Measurements from ENCODE around the gene GPC1.
"Not testable (repeated sequence)": the region's sequence is repeated elsewhere in the genome, so short reads cannot be mapped to it uniquely, and the experiment has no call there.

The GPC1 gene, protein sequence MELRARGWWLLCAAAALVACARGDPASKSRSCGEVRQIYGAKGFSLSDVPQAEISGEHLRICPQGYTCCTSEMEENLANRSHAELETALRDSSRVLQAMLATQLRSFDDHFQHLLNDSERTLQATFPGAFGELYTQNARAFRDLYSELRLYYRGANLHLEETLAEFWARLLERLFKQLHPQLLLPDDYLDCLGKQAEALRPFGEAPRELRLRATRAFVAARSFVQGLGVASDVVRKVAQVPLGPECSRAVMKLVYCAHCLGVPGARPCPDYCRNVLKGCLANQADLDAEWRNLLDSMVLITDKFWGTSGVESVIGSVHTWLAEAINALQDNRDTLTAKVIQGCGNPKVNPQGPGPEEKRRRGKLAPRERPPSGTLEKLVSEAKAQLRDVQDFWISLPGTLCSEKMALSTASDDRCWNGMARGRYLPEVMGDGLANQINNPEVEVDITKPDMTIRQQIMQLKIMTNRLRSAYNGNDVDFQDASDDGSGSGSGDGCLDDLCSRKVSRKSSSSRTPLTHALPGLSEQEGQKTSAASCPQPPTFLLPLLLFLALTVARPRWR

DNA sequence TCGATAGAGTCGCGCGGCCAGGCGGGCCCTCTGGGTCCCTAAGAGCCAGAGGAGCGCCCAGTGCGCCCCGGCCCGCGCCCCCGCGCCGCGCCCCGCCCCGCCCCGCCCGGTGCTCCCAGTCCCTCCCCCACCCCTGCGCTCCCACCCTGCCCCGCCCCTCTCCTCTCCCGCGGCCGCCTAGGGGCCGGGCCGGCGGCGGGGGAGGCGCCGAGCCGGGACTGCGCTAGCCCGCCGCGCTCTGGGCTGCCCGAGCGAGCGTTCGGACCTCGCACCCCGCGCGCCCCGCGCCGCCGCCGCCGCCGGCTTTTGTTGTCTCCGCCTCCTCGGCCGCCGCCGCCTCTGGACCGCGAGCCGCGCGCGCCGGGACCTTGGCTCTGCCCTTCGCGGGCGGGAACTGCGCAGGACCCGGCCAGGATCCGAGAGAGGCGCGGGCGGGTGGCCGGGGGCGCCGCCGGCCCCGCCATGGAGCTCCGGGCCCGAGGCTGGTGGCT is at the start of gene GPC1:
Gene GPC1 (plus strand): TSS at position 207 of the 491 bp plus-strand sequence. CDS start 256 bp downstream, at position 463.
- DNase-seq = peak; percentile 53 to 87
- Histone ChIP-seq H3K27me3 (no peaks in the 10 kb centered on the region), H3K4me1 (peaks cover 10 to 49% (median 42%) of the 10 kb centered on the region in 4 donors), H3K4me3 (peak within 1 kb of the TSS; percentile 64 to 69), H3K27ac (peak within 1 kb of the TSS; percentile 81 to 94), H3K9me3 (no peaks in the 10 kb centered on the region), H3K36me3 (no peaks in the 10 kb centered on the region)
- peak in 1 of 2 experiments; percentile 23 for TF ChIP-seq CTCF (IDR thresholded peaks at IDR 0.05)
- intact Hi-C loops (cut with DNase I; ENCODE audit: low total_unique reads) = loop anchor here (10.0 kb wide), 1 partner anchor 129 kb away; the partner anchor contains the start of genes DUSP28 and RNPEPL1

- DNase-seq = peak in 1 of 2 donors; percentile 56
- TF ChIP-seq CTCF (IDR thresholded peaks at IDR 0.05) = no peak
- H3K4me1 ChIP-seq = peaks cover 0 to 15% (median 10%) of the 10 kb centered on the region in 4 donors
- H3K9me3 ChIP-seq = no peaks in the 10 kb centered on the region
- H3K27me3 ChIP-seq = no peaks in the 10 kb centered on the region
- intact Hi-C loops (cut with DNase I; ENCODE audit: low total_unique reads) = loop anchor here (5.0 kb wide), 1 partner anchor 46 kb away; no protein-coding TSS in a partner anchor
- no peak overlapping the region for H3K4me3 ChIP-seq
- H3K36me3 ChIP-seq = no peaks in the 10 kb centered on the region
- H3K27ac ChIP-seq = no peak overlapping the region
Measured at GRCh38 chr2:240386326-240386725, 49.1 kb upstream of the GPC1 start.

DNA sequence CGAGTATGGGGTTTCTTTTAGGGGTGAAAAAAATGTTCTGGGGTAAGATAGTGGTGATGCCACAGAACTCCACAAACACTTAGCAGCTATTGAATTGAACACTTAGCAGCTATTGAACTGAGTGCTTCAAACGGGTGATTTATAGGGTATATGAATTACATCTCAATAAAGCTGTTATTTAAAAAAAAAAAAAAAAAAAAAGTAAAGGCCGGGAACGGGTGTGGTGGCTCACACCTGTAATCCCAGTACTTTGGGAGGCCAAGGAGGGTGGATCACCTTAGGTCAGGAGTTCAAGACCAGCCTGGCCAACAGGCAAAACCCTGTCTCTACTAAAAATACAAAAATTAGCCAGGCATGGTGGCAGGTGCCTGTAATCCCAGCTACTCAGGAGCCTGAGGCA is 48.7 kb upstream of the GPC1 start:
- H3K9me3 ChIP-seq, H3K4me3 ChIP-seq, H3K27me3 ChIP-seq, DNase-seq, H3K36me3 ChIP-seq, H3K27ac ChIP-seq: not testable (repeated sequence)
- peaks cover 0 to 15% (median 10%) of the 10 kb centered on the region in 4 donors for H3K4me1 ChIP-seq
- intact Hi-C loops (cut with DNase I; ENCODE audit: low total_unique reads) = loop anchor here (5.0 kb wide), 1 partner anchor 46 kb away; no protein-coding TSS in a partner anchor

DNA sequence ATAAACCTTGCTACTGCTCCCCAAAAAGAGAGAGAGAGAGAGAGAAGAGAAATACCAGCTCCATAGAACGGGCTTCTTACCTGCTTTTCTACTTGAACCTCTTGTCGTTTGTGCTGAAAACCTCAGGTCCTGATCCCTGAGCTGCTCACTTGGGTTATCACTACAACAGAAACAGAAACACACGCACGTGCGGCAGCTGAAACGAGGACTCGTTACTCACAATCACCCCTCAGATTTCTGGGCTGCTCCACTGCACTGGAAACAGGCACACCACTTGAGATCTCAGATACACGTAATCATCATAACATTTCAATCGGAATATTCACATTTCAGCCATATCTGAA is 48.2 kb upstream of the GPC1 start:
- DNase-seq = no peak
- peaks cover 0 to 15% (median 10%) of the 10 kb centered on the region in 4 donors for H3K4me1 ChIP-seq
- no peaks in the 10 kb centered on the region for H3K9me3 ChIP-seq
- H3K27ac ChIP-seq = peak overlapping the region in 1 of 2 donors; percentile 15
- intact Hi-C loops (cut with DNase I; ENCODE audit: low total_unique reads) = loop anchor here (5.0 kb wide), 1 partner anchor 45 kb away; no protein-coding TSS in a partner anchor
- no peak for TF ChIP-seq CTCF (IDR thresholded peaks at IDR 0.05)
- H3K27me3 ChIP-seq = no peaks in the 10 kb centered on the region
- no peak overlapping the region for H3K4me3 ChIP-seq
- H3K36me3 ChIP-seq = no peaks in the 10 kb centered on the region

DNA sequence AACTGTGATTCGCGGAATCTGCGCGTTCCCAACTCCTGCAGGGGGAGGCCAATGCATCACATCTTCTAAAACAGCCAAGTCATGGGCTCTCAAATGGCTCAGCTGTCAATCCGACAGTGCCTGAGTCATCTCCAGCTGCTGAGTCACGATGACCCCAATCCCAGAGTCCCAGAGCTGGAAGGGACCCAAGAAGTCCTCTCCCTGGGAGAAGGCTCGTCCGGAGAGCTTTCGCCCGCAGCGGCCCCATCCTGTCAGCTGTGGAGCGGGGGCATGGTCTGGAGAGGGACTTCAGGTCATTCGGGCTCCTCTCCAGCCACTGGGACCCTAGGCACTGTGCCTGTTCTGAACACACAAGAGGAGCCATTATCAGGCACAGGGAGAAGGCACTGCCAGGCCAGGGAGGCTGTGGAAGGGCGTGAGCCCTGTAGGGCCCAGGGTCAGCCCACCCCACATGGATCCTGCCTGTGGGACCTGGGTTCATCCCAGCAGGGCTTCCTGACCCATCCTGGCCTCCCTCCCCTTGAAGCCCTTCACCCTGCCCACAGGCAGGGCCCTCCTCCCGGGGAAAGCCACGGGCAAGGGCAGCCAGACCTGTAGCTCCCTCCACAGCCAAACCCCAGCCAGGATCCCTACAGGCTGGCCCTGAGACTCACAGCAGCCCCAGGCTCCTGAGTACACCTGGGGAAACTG is 47.6 kb upstream of the GPC1 start:
- no peak for TF ChIP-seq CTCF (IDR thresholded peaks at IDR 0.05)
- Histone ChIP-seq H3K27me3 (no peaks in the 10 kb centered on the region), H3K4me3 (no peak overlapping the region), H3K4me1 (peaks cover 0 to 15% (median 10%) of the 10 kb centered on the region in 4 donors), H3K36me3 (no peaks in the 10 kb centered on the region), H3K27ac (peak overlapping the region; percentile 15 to 65), H3K9me3 (no peaks in the 10 kb centered on the region)
- intact Hi-C loops (cut with DNase I; ENCODE audit: low total_unique reads) = loop anchor here (5.0 kb wide), 1 partner anchor 44 kb away; no protein-coding TSS in a partner anchor
- peak; percentile 57 to 91 for DNase-seq

Measured in tibial artery (tissue), 4 donors.